ENCODE data around the gene S100A12.
"Not testable (repeated sequence)": the region's sequence is repeated elsewhere in the genome, so short reads cannot be mapped to it uniquely, and the experiment has no call there.

- TF ChIP-seq, protein P1, sequence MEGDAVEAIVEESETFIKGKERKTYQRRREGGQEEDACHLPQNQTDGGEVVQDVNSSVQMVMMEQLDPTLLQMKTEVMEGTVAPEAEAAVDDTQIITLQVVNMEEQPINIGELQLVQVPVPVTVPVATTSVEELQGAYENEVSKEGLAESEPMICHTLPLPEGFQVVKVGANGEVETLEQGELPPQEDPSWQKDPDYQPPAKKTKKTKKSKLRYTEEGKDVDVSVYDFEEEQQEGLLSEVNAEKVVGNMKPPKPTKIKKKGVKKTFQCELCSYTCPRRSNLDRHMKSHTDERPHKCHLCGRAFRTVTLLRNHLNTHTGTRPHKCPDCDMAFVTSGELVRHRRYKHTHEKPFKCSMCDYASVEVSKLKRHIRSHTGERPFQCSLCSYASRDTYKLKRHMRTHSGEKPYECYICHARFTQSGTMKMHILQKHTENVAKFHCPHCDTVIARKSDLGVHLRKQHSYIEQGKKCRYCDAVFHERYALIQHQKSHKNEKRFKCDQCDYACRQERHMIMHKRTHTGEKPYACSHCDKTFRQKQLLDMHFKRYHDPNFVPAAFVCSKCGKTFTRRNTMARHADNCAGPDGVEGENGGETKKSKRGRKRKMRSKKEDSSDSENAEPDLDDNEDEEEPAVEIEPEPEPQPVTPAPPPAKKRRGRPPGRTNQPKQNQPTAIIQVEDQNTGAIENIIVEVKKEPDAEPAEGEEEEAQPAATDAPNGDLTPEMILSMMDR (IDR thresholded peaks at IDR 0.05; ENCODE audit: low read length) = not testable (repeated sequence)
- TF ChIP-seq EZH2phosphoT487 (IDR thresholded peaks at IDR 0.05; ENCODE audit: low read length) = not testable (repeated sequence)
Observed at GRCh38 chr1:153347049-153347448, 28.4 kb downstream of the S100A12 start.
